ENCODE data around the gene GRIK1.

GRIK1 gene

DNA sequence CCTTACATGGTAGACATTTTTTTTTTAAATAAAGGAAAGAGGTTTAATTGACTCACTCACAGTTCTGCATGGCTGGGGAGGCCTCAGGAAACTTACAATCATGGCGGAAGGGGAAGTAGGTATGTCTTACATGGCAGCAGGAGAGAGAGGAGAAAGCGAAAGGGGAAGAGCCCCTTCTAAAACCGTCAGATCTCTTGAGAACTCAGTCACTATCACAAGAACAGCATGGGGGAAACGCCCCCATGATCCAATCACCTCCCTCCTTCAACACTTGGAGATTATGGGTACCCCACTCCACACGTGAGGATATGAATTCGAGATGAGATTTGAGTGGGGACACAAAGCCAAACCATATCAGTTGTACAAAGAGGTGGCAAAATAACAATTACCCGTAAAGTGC, 301.7 kb downstream of the GRIK1 start (continued):
- TF ChIP-seq, protein P1, sequence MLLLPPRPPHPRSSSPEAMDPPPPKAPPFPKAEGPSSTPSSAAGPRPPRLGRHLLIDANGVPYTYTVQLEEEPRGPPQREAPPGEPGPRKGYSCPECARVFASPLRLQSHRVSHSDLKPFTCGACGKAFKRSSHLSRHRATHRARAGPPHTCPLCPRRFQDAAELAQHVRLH (tag by site-specific recombination; IDR thresholded peaks at IDR 0.05), result no peak
- TF ChIP-seq ZNF830 (tag by site-specific recombination; IDR thresholded peaks at IDR 0.05; ENCODE audit: low read depth), result no peak
- no peak for TF ChIP-seq ZNF362 (tag by site-specific recombination; IDR thresholded peaks at IDR 0.05)

- no peak overlapping the region for H3K4me3 ChIP-seq (ENCODE audit: low read depth, low read length)
- POLR2A ChIA-PET, result no interaction called here
- H3K36me3 ChIP-seq (ENCODE audit: control insufficient read depth in 2 of 2, insufficient read depth in 1 of 2, low read length in 2 of 2), result no peaks in the 10 kb centered on the region
- no peaks in the 10 kb centered on the region for H3K9me3 ChIP-seq (ENCODE audit: control insufficient read depth, insufficient read depth, low read depth, low read length)
- no peaks in the 10 kb centered on the region for H3K4me1 ChIP-seq (ENCODE audit: control insufficient read depth, insufficient read depth, low read length)
- no peak overlapping the region for H3K27ac ChIP-seq (ENCODE audit: extremely low read depth, low read depth, low read length)
- CTCF ChIA-PET, result no interaction called here
- no peak for TF ChIP-seq ZEB2 (tag by site-specific recombination; IDR thresholded peaks at IDR 0.05)
- no peak for TF ChIP-seq ZNF792 (tag by site-specific recombination; IDR thresholded peaks at IDR 0.05)
- no peak for TF ChIP-seq ZNF121 (tag by site-specific recombination; IDR thresholded peaks at IDR 0.05)
- no peak for TF ChIP-seq ZNF747 (tag by site-specific recombination; IDR thresholded peaks at IDR 0.05)
- TF ChIP-seq ZNF449 (tag by site-specific recombination; IDR thresholded peaks at IDR 0.05), result no peak
- TF ChIP-seq ZNF184 (tag by site-specific recombination; IDR thresholded peaks at IDR 0.05), result no peak
- TF ChIP-seq BCL11A (tag by site-specific recombination; IDR thresholded peaks at IDR 0.05; ENCODE audit: low read depth), result no peak
- no peak for TF ChIP-seq ZNF133 (tag by site-specific recombination; IDR thresholded peaks at IDR 0.05)
- TF ChIP-seq KLF16 (tag by site-specific recombination; IDR thresholded peaks at IDR 0.05), result no peak
- no peak for TF ChIP-seq ZNF626 (tag by site-specific recombination; IDR thresholded peaks at IDR 0.05)
- no peak for TF ChIP-seq KLF8 (tag by site-specific recombination; IDR thresholded peaks at IDR 0.05)
- no peak for TF ChIP-seq ZBTB6 (tag by site-specific recombination; IDR thresholded peaks at IDR 0.05)
These were observed 302.2 kb downstream of the GRIK1 start for GRCh38 chr21:29637553-29637952.

- ChIA-PET POLR2A (interaction anchor here (0.5 kb wide), 1 partner anchor 67 kb away, joined by 3 read pairs; no protein-coding TSS in a partner anchor), CTCF (interaction anchor here (0.6 kb wide), 1 partner anchor 88 kb away, joined by 3 read pairs; no protein-coding TSS in a partner anchor)
- Histone ChIP-seq H3K4me1 (ENCODE audit: control insufficient read depth, insufficient read depth, low read length) (no peaks in the 10 kb centered on the region), H3K36me3 (ENCODE audit: control insufficient read depth in 2 of 2, insufficient read depth in 1 of 2, low read length in 2 of 2) (no peaks in the 10 kb centered on the region), H3K9me3 (ENCODE audit: control insufficient read depth, insufficient read depth, low read depth, low read length) (no peaks in the 10 kb centered on the region), H3K4me3 (ENCODE audit: low read depth, low read length) (no peak overlapping the region), H3K27ac (ENCODE audit: extremely low read depth, low read depth, low read length) (no peak overlapping the region)
- no peak for TF ChIP-seq ZNF585B (tag by site-specific recombination; IDR thresholded peaks at IDR 0.05)
- no peak for TF ChIP-seq ZBTB7A (tag by site-specific recombination; IDR thresholded peaks at IDR 0.05; ENCODE audit: low read depth)
- TF ChIP-seq, protein P2, sequence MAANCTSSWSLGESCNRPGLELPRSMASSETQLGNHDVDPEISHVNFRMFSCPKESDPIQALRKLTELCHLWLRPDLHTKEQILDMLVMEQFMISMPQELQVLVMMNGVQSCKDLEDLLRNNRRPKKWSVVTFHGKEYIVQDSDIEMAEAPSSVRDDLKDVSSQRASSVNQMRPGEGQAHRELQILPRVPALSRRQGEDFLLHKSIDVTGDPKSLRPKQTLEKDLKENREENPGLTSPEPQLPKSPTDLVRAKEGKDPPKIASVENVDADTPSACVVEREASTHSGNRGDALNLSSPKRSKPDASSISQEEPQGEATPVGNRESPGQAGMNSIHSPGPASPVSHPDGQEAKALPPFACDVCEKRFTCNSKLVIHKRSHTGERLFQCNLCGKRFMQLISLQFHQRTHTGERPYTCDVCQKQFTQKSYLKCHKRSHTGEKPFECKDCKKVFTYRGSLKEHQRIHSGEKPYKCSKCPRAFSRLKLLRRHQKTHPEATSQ (tag by site-specific recombination; IDR thresholded peaks at IDR 0.05), result no peak
- TF ChIP-seq, protein P3, sequence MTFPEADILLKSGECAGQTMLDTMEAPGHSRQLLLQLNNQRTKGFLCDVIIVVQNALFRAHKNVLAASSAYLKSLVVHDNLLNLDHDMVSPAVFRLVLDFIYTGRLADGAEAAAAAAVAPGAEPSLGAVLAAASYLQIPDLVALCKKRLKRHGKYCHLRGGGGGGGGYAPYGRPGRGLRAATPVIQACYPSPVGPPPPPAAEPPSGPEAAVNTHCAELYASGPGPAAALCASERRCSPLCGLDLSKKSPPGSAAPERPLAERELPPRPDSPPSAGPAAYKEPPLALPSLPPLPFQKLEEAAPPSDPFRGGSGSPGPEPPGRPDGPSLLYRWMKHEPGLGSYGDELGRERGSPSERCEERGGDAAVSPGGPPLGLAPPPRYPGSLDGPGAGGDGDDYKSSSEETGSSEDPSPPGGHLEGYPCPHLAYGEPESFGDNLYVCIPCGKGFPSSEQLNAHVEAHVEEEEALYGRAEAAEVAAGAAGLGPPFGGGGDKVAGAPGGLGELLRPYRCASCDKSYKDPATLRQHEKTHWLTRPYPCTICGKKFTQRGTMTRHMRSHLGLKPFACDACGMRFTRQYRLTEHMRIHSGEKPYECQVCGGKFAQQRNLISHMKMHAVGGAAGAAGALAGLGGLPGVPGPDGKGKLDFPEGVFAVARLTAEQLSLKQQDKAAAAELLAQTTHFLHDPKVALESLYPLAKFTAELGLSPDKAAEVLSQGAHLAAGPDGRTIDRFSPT (tag by site-specific recombination; IDR thresholded peaks at IDR 0.05), result no peak
- TF ChIP-seq MZF1 (tag by site-specific recombination; IDR thresholded peaks at IDR 0.05; ENCODE audit: borderline replicate concordance), result no peak
- no peak for TF ChIP-seq ZBTB44 (tag by site-specific recombination; IDR thresholded peaks at IDR 0.05)
- no peak for TF ChIP-seq TCF7L2 (IDR thresholded peaks at IDR 0.05; ENCODE audit: borderline replicate concordance, low read depth, low read length)
- TF ChIP-seq ZNF202 (tag by site-specific recombination; IDR thresholded peaks at IDR 0.05; ENCODE audit: borderline replicate concordance), result no peak
- no peak for TF ChIP-seq ZNF510 (tag by site-specific recombination; IDR thresholded peaks at IDR 0.05; ENCODE audit: insufficient replicate concordance)
- no peak for TF ChIP-seq ZNF302 (tag by site-specific recombination; IDR thresholded peaks at IDR 0.05; ENCODE audit: low read depth)
These were observed 302.7 kb downstream of the GRIK1 start for GRCh38 chr21:29637134-29637533.
